Measurements from ENCODE around the gene GAS2L3. TPM values are rescaled to one million over a fixed set of nuclear protein-coding genes. Genes with fewer than 3 reads are reported as not detected.

Gene GAS2L3
- total RNA-seq, 4 donors from 2014 or later = 2.5 to 45.8 TPM; not detected in 2

DNA sequence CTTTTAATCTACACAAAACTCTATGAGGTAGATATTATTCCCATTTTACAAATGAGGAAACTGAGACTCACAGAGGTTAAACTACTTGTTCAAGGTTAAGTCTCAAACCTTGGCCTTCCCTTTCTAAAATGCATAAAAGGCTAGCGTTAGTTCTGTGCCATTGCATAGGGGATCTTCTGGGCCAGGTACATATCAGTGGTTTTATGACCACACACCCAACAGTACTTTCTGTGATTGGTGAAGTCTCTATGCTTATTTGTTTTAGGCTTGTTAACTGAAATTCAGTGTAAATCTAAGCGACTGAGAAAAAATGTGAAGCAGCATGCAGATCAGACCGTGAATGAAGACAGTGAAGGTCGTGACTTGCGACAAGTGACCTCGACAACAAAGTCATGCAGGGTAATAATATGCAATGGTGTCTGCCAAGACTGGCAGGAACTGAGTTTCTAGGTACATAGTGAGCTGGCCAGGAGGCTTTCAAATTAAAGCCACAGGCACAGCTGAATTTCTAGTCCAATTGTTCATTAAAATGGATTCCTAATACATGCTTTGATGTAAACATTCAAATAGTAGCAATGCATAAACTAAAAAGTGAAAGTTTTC, 38.8 kb upstream of the GAS2L3 start:
- H3K4me1 ChIP-seq = no peaks in the 10 kb centered on the region
- no peak for DNase-seq
- no peak for TF ChIP-seq POLR2A (IDR thresholded peaks at IDR 0.05)
- TF ChIP-seq, protein P1, sequence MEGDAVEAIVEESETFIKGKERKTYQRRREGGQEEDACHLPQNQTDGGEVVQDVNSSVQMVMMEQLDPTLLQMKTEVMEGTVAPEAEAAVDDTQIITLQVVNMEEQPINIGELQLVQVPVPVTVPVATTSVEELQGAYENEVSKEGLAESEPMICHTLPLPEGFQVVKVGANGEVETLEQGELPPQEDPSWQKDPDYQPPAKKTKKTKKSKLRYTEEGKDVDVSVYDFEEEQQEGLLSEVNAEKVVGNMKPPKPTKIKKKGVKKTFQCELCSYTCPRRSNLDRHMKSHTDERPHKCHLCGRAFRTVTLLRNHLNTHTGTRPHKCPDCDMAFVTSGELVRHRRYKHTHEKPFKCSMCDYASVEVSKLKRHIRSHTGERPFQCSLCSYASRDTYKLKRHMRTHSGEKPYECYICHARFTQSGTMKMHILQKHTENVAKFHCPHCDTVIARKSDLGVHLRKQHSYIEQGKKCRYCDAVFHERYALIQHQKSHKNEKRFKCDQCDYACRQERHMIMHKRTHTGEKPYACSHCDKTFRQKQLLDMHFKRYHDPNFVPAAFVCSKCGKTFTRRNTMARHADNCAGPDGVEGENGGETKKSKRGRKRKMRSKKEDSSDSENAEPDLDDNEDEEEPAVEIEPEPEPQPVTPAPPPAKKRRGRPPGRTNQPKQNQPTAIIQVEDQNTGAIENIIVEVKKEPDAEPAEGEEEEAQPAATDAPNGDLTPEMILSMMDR (IDR thresholded peaks at IDR 0.05) = no peak
- H3K9me3 ChIP-seq = no peaks in the 10 kb centered on the region
- intact Hi-C loops (cut with DNase I; ENCODE audit: low total_unique reads) = no loop called here
- H3K4me3 ChIP-seq = no peak overlapping the region
- no peak overlapping the region for H3K27ac ChIP-seq
- no peaks in the 10 kb centered on the region for H3K27me3 ChIP-seq
- H3K36me3 ChIP-seq = no peaks in the 10 kb centered on the region

DNA sequence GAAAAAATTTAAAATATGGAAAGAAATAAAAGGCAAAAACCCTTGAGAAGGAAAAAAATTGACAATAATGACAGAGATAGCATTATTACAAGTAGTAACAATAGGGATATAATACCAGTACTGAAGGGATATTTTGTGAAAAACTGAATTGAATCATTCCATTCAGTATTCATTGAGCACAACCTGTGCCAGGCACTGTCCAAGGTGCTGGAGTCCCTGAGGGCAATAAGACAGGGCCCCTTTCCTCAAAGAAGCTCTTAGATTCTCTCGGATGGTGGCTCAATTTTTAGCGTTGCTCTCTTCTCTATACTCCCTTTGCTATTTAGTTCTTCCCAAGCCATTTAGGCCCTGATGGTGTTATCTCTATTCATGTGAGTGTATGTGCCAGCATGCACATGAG, 34.3 kb upstream of the GAS2L3 start:
- no peak for DNase-seq
- no peak overlapping the region for H3K4me3 ChIP-seq
- H3K4me1 ChIP-seq = no peaks in the 10 kb centered on the region
- no peak overlapping the region for H3K27ac ChIP-seq
- TF ChIP-seq POLR2A (IDR thresholded peaks at IDR 0.05) = no peak
- TF ChIP-seq, protein P1 (IDR thresholded peaks at IDR 0.05) = no peak
- no peaks in the 10 kb centered on the region for H3K27me3 ChIP-seq
- intact Hi-C loops (cut with DNase I; ENCODE audit: low total_unique reads) = no loop called here
- no peaks in the 10 kb centered on the region for H3K9me3 ChIP-seq
- no peaks in the 10 kb centered on the region for H3K36me3 ChIP-seq

DNA sequence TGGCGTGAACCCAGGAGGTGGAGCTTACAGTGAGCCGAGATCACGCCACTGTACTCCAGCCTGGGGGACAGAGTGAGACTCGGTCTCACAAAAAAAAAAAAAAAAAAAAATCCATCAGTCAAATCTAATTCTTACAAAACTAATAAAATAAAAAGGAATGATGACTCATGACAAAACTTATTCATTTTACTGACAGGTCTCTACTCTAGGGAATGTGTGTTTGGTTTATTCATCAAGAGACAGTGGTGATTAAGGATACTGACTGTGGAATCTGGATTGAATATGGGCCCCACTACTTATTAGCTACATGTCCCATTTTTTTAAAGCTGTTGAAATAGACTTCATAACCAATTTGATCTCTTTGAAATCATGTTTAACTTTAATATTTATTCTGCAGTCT, 29.3 kb upstream of the GAS2L3 start:
- no peaks in the 10 kb centered on the region for H3K27me3 ChIP-seq
- H3K36me3 ChIP-seq = no peaks in the 10 kb centered on the region
- no peak for TF ChIP-seq POLR2A (IDR thresholded peaks at IDR 0.05)
- TF ChIP-seq, protein P1 (IDR thresholded peaks at IDR 0.05) = no peak
- intact Hi-C loops (cut with DNase I; ENCODE audit: low total_unique reads) = no loop called here
- no peak overlapping the region for H3K27ac ChIP-seq
- H3K9me3 ChIP-seq = no peaks in the 10 kb centered on the region
- no peak for DNase-seq
- H3K4me1 ChIP-seq = no peaks in the 10 kb centered on the region
- no peak overlapping the region for H3K4me3 ChIP-seq

DNA sequence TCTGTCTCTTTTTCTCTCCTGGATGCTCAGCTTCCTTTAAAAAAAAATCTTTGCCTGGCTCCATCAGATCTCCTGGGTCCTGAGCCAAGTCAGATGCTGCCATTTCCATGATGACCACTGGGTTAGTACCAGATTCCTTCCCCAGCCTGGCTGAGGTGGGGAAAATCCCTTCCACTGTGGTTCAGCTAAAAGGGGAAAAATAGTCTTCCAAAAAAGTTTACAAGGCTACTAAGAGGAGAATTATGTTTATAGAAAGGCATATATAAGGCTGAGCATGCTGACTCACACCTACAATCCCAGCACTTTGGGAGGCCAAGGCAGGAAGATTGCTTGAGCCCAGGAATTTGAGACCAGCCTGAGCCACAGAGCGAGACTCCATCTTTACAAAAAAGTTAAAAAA, 28.4 kb upstream of the GAS2L3 start:
- H3K9me3 ChIP-seq = no peaks in the 10 kb centered on the region
- intact Hi-C loops (cut with DNase I; ENCODE audit: low total_unique reads) = no loop called here
- H3K36me3 ChIP-seq = no peaks in the 10 kb centered on the region
- no peak for DNase-seq
- no peaks in the 10 kb centered on the region for H3K27me3 ChIP-seq
- no peaks in the 10 kb centered on the region for H3K4me1 ChIP-seq
- no peak overlapping the region for H3K4me3 ChIP-seq
- TF ChIP-seq, protein P1 (IDR thresholded peaks at IDR 0.05) = no peak
- no peak for TF ChIP-seq POLR2A (IDR thresholded peaks at IDR 0.05)
- H3K27ac ChIP-seq = no peak overlapping the region

DNA sequence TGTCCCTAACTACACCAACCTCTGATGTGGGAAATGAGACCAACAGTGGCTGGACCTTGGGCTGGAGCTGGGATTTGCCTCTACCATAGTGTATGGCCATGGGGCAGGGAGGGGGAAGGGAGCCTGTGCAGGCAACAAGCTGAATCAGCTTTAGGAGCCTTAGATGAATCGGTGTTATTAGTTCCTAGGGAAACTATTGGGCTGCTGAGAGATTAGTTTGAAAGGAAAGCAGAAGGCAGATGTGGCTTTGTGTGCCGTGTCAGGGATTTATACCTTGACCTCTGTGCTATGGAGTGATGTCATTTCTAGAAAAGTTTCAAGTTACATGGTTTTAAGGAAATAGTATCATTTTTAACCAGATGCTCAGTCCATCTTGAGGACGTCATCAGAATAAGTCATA, 19.5 kb upstream of the GAS2L3 start:
- Histone ChIP-seq H3K4me3 (no peak overlapping the region), H3K9me3 (no peaks in the 10 kb centered on the region), H3K36me3 (no peaks in the 10 kb centered on the region), H3K27ac (no peak overlapping the region), H3K27me3 (no peaks in the 10 kb centered on the region), H3K4me1 (no peaks in the 10 kb centered on the region)
- intact Hi-C loops (cut with DNase I; ENCODE audit: low total_unique reads) = no loop called here
- DNase-seq = no peak
- TF ChIP-seq, protein P1 (IDR thresholded peaks at IDR 0.05) = no peak

All from uterus (tissue), 4 donors.